Measurements from ENCODE around the gene PPM1E.

GRCh38 chr17:58779446-58779845 lies 23.8 kb downstream of the PPM1E start:
- no peak for TF ChIP-seq CTCF (IDR thresholded peaks at IDR 0.05)
- no peak for TF ChIP-seq POLR2A (IDR thresholded peaks at IDR 0.05)

Measured in heart left ventricle (tissue), 13 donors.